AG20443 (cell line): ENCODE measurements around the gene SHB.
"Not testable (repeated sequence)": the region's sequence is repeated elsewhere in the genome, so short reads cannot be mapped to it uniquely, and the experiment has no call there.

ENCODE experiments used
- DNase-seq: peaks from one replicate; pipeline ENCODE4 v3.0.0; 2012; ENCODE audit warnings: low spot score, mixed read lengths

Gene SHB

DNA sequence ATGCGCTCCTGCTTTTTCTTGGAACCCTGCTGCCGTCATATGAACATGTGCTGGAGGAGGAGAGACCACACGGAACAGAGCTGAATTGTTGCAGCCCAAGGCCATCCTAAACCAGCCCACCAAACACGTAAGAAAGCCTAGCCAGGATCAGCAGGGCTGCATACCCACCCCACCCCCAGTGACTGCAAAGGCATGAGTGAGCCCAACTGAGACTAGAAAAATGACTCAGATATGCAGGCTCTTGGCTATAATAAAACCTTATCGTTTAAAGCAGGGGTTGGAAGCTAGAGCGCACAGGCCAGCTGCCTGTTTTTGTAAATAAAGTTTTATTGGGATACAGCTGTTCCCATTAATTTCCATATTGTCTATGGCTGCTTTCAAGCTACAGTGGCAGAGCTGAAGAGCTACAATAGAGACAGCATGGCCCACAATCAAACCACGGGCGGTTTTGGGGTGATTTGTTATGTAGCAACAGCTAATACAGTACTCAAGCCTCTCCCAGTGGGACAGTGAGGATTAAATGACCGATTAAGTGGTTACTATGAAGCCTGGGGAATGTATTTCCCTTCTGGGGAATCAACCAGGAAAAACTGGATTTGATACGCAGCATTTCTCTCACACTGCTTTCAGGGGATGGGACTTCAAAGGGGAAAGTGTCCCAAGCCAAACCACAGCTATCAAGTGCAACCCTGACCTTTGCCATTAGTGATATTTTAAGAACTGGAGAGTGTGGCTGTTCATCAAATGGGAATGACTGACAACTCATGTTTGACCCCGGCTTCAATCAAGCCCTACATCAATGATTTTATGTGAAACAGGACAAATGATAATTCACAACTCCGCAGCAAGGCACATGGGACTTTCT, 6.3 kb downstream of the SHB start:
- DNase-seq = peak; percentile 56

DNA sequence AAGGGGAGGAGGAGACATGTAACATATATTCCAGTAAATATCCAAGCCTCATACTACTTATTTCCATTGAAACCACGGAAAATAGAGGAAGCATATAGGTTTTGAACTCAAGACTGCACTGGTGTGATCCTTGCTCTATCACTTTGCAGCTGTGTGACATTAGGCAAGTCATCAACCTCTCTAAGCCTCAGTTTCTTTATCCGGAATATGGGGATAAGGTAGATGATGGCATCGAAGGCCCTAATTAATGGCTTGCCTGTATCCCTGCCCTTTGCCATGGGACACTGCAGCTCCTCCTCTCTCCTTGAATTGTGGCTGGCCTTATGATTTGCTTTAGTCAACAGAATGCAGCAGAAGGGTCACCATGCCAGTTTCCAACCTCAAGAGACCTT, 6.9 kb downstream of the SHB start:
- DNase-seq = no peak

DNA sequence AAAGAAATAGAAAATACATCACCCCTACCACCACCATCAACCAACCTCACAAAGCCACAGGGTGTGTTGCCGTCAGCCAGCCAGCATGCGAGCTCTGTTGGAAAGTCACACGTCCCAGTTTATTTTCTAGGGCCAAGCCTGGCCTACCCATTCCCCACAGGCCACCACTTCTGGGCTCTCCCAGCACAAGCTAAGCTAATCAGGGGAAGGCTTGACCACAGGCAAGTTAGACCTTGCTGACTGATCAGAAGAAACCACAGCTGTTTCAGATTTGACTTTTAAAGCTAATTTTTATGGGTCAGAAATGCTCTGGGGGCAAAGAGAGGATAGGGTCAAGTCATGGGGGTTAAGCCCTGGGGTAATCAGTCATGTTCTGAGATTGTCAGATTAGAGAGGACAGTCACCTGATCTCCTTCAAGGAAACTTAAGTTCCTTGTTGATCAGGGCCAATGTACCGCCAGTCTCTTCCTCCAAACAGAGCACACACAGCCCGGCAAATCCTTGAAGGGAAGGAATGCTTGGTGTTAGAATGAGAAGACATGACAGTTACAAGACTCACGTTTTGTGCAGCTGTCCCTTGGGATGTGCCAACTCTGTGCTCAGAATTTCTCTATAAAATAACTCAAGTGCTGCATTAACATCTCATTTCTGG, 7.6 kb downstream of the SHB start:
- DNase-seq = no peak

DNA sequence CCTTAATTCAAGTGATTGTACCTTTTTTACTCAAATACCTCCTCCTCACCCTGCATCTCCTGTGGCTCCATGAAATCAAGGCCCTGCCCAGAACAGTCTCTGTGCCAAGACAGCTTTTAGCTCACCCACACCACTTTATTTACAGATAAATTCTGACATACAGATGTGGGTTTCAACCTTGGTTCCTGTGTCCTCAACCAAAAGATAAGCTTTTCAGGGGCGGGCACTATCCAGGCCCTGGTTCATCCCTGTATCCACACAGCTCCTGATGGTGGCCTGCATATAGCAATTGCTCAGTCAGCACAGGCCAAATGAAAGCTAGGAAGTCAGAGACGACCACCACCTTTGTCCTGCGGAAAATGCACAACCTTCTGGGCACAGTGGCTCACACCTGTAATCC, 8.3 kb downstream of the SHB start:
- DNase-seq = no peak

DNA sequence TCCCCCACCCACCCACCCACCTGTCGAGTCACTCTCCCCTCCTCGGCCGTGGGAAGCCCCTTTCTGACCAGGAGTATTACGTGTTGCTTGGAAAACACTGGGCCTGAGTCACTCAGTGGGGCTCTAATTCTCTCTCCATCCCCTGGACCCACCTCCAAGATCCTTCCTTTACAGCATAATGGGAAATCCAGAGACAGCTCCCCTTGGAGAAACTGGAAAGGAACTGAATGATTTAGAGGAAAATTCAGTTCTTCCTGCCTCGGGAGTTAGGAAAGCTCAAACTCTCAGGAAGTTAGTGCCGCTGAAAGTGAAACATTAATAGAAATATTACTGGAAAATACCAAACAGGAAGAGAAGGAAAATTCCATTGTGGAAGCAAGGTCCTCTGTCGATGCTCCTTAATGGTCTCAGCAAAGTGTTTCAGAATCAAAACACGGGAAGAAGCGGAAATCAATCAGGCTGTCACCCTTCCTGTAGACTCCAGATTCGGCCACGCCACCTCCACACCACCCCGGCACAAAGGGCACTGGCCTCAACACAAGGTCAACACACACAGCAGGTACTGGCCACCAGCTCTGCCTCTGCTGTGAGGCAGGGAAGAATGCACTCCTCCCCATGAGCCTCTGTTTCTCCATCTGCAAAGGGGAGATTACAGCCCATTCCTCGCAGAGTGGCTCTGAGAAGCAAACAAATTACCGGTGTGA, 9.6 kb downstream of the SHB start:
- DNase-seq = no peak

DNA sequence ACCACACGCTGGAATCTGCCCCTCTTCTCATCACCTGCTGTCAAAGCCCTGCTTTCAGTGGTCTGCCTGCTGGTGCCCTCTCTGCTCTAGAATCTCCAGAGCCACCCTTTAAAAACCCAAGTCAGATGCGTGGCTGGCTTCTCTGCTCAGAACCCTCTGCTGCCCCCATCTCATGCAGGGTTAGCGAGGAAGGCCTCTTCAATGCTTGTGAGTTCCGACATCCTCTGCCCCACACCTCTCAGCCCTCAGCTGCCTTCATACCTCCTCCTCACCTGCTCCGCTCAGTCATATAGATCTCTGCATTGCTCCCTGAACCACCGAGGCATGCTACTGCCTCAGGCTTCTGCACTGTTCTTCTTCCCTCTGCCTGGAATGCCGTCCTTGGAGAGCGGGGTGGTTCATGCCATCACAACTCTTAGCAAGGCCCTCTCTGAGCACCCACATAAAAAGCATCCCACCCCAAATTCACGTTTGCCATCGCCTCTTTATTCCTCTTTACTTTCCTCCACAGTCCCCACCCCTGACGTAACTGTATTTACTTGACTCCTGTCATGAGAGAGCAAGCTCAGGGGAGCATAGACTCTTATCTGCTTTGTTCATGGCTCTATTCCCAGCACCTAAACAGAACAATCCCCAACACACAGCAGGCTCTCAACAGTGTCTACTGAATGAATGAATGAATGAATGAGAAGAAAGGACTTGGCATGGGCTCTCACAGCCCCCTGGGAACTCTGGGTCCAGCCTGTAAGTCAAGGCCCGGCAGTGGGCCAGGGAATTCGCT, 10.4 kb downstream of the SHB start:
- no peak for DNase-seq

DNA sequence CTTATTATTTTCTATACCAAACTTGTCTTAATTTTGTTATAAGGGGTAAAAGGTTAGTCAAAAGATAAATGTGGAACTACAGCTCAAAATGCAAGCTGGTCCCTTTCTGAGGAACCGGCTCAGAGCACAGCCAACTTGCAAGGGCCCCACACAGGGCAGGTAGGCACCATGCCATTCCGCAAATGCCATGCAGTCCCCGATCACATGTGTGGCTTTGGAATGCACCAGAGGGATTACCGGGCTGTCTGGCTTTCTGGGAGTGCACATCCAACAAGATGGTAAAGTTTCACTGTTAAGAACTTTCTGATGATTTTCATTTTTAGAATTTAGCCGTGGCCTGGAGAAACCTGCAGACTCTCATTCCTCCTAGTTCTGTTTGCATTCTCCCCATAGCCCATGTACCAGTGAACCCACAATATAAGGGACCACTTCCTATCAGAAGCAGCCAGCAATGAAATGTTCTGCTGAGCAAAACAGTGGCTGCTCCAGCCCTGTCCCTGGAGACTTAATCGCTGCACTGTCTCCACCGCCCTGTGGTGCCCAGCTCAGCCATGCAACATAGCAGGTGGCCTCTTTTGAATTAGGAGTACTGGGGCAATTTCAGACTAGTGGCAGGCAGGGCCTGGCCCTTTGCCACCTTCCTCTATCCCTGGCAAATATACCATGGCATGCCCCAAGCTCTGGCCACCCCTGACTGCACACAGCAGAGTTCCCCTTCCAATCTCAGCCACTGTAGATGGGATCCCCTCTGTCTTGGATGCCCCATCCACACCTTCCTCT, 11.4 kb downstream of the SHB start:
- no peak for DNase-seq

DNA sequence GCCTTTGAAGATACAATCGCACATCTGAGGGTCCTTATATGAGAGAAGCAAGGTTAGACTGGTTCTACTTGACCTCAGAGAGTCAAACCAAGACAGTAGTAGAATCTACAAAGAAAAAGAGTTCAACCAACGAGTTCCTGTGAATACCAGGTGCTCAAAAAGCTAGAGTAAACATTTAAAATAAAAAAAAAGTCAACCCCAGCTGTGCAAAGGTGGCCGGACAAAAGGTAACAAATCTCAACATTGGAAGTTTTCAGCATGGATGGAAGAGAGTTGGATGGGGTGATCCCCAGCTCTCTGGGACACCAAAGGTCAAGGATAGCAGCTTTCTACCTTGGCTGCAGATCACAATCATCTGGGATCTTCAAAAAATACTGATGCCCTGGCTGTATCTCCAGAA, 14.4 kb downstream of the SHB start:
- DNase-seq = no peak

DNA sequence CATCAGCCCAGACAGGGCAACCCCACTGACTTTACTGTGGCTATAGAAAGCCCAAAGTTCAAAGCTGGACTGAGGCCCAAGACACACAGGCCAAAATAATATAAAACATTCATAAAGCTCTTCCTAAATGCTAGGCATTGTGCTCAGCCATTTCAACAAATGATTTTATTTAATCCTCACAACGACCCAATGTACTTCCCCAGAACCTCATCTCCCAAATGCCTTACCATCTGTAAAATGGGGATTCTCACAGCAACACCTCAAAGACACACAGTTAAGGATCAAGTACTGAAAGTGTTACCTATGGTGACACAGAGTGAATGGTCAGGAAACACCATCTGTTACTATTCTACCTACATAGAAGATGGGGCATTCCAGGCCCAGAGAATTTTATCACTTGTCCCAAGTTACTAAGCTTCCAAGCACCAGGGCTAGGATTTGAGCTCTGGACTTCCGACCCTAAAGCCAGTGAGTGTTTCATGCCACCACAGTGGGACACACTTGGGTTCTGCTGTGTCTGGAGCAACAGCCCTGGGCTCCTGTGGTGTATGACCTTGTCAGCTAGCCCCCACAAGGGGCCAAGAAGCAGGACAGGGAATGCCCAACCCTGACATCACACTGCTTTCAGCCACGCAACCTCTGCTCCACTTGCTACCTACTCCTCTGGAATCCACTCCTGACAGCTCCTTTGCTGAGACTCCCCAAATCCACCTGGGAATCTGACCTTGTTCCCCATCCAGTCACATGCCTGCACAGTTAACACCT, 15.1 kb downstream of the SHB start:
- DNase-seq = no peak

DNA sequence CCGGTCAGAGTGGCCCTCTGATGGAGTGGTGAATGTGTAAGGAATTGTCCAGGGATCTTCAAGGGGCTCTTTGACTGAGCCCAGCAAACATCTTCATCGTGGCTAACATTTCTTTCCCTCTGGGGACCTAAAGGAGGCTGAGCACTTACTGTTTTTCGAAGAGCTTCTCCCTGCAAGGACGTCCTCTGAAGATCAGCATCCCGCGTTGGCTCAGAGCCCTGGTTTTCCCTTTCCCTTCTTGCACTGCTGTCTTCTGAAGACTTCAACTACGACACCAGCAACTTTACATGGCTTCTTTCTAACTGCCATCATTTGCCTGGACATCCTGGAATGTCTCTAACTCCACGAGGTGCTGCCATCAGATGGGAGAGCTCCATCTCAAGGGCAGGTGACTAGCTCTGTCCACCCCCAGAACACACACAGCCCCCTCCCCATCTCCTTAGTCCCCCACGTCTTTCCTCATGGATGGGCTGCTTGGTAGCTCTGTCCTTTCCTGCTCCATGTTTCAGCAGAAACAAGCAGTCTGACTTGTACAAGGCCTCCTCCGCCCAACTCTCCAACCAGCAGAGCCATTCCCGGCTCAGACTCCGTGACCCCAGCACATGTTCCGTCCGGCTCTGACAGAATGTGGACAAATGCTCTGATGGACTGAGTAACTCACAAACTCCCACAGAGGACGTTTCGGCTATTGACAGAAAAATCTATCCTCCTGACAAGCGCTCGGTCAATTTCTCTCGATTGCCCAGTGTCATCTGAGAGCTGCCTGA, 17.1 kb downstream of the SHB start:
- no peak for DNase-seq

DNA sequence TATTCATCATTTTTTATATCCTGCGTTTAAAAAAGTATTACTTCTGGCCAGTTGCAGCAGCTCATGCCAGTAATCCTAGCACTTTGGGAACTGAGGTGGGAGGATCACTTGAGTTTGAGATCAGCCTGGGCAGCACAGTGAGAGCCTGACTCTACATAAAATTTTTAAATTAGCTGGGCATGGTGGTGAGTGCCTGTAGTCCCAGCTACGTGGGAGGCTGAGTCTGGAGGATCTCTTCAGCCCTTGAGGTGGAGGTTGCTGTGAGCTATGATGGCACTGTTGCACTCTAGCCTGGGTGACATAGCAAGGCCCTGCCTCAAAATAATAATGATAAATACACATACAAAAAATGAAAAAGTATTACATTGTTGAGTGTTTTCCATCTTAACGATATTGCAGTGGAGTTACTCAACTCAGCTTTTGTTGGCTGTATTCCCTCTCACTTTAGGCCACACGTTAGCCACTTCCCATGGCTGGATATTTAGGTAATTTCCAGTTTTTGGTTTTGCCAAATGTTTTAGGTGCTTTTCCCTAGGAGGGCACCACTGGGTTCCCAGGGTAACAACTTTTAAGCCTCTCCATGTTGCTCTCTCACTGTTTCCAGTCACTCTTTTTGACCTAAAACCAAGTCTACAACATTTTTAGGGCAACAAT, 20.6 kb downstream of the SHB start:
- DNase-seq = peak; percentile 60

DNA sequence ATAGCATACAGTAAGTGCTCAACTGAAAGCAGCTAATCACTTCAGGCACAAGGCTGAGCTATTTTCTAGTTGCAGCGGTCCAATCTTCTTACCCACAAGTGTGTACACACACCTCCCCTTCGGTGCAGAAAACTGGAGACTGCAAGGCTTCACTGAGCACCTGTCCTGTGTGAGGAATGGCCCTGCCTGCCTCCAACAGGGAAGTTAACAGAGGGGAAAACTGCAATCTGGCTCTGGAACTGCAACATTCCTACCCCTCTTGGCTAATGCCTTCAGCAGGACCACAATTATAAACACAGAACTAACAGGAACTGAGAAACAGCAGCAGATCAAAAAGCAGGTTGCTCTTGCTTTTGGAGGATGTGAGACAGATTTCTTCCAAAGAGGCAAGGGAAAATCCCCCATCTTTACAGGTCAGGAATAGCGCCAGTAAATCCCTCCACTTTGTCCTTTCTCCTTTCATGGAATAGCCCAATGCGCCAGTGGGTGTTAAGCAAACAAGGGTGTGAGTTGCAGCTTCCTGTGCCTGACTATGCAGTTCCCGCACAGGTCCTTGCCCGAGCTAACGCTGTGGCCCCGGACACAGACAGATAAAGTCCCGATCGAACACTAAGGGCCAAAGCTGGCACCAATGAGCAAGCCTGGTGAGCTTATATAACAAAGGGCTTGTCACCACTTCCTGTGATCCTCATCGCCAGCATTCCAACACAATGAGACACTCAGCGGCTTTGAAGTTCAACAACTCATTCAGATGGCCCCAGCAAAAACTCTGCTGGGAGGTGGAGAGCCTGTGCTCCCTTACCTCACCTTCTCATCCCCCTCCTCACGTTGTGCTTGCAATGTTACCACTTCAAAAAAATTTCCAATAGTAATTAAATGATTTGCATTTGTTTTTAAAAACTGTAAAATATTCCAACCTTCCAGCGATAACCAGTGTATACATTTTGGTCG, 21.5 kb downstream of the SHB start:
- peak; percentile 87 for DNase-seq

DNA sequence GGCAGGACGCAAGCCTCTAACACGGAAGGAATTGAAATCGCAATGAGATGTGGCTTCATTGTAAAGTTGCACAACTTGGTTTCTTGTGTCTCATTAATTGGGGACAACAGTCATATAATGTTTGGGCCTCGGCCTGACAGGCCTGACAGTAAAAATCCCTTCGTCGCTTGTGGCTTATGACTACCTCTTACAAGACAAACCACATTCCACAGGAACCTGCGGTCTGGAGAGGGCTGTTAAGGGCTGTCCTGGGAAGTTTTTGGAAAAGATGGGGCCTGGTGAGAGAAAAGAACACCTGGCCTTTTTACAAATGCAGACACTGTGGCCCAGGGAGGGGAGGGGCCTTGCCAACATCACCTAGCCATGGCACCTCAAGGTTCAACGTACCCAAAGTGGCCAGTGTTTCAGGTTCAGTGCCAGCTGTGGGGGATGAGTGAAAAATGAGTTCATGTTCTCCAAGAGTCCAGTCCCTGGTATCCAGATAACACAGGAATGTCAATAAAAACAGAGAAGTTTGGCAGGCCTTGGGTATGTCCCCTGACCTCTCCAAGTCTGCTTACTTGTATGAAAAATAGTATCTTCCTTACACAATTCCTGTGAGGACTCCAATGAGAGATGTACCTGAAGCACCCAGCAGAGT, 22.2 kb downstream of the SHB start:
- peak; percentile 79 for DNase-seq

DNA sequence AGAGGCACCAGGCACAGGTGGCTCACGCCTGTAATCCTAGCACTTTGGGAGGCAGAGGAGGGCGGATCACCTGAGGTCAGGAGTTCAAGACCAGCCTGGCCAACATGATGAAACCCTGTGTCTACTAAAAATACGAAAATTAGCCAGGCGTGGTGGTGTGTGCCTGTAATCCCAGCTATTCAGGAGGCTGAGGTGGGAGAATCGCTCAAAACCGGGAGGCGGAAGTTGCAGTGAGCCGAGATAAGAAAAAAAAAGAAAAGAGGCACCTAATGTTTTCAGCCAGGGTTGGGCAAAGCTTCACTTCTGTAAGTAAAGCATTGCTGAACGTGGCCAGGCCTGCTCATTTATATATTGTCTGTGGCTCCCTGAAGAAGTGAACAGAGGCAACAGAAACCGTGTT, 23.1 kb downstream of the SHB start:
- not testable (repeated sequence) for DNase-seq

DNA sequence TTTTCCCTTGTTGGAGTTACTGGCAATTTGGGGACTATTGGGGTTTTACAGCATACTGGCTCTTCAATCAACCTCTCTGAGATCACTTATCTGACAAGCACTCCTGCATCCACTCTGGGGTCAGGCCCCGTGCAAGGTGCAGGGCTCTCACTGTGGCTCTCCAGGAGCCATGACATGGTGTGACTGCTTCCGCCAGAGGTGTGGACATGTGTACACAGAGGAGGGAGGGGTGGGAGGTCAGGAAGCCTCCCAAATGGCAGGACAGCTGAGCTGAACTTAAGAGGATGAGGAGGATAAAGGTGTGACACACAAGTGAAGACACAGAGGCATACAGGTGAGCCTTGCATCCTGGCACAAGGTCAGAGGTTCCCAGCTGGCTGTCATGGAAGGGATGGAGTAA, 24.3 kb downstream of the SHB start:
- DNase-seq = no peak

DNA sequence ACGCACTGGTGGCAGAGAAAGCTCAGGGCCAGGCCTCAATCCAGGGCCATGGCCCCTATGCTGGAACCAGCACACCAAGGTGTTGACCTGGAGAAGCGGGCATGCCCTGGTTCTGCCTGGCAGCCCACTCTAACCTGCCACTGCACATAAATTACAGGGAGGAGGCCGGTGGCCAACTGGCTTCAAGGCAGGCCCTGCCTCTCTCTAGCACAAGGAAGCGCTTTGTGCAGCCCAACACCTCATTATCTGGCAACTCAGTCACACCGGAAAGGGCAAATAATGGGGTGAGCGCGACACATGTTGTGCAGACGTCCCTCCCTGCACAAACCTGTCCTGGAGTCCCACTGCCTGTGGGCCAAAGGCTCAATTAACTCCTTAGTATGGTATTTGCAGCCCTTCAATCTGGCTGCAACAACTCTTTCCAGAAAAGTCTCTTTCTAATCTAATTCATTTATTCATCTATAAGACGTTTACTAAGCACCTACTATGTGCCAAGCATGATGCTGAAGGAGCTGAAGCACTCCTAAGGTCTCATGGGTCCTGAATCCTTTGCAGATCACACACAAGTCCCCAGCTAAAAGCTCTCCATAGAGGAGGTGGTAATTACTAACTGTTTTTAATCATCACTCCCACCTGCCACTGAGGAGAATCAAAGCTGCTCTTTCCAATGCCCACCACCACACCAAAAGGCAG, 24.9 kb downstream of the SHB start:
- no peak for DNase-seq
